Measurements from ENCODE around the gene ISYNA1. TPM values are rescaled to one million over a fixed set of nuclear protein-coding genes. Genes with fewer than 3 reads are reported as not detected.

Gene ISYNA1
- total and polyA plus RNA-seq, 2 of the 8 experiments (the other 6 are each of a cell fraction or from before 2014, with no cell fraction given) = 207 to 264 TPM

DNA sequence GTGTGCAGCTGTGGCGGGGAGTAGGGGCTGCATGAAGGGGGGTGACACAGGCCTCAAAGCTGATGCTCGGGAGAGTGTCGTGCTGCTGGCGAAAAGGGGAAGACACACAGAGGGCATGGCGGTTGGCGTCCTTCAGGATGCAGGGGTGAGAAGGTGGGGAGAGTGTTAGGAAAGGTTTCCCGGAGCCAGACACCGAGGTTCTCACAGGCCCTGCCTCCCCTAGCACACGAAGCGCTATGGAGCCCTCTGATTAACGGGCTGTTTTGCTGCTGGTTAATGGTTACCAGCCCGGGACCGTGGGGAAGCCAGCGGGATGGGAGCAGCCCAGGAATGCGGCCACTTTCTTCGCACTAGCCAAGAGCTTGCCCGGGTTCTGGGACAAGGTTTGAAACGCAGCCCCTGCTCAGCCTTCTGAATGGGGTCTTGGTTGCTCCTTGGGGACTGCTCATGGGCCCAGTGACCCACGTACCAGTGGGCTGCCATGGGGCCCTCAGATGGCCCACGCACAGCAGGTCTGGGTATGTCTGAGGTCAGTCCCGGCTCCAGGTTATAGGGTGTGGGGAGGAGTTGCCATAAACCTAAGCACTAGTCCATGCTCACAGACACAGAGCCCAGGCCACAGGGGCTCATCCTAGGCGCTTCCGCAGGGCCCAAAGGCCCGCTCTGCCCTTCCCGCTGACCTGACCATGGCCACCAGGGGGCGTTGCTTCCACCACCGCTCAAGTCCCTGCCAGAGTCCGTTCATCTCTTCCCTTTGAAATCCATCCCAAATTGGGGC lies 31.3 kb upstream of the ISYNA1 start:
- DNase-seq (ENCODE audit: low read depth in 1 of 2, low spot score in 2 of 2) = peak; percentile 53 to 95
- TF ChIP-seq SIN3A (conservative IDR thresholded peaks at IDR 0.05 in 1 of 2, IDR thresholded peaks at IDR 0.05 in 1 of 2; ENCODE audit: low read depth in 1 of 2, low read length in 2 of 2) (0 out of 4 replicates have a peak, but pooled peaks of 1 of the 2 experiments have one; percentile 40), GABPA (IDR thresholded peaks at IDR 0.05; ENCODE audit: borderline replicate concordance, insufficient read depth, low read length) (peak; percentile 82; the same call in 1 of the 2 replicates), CREB1 (IDR thresholded peaks at IDR 0.05) (0 out of 2 replicates have a peak, but pooled peaks have one; percentile 22), CEBPB (IDR thresholded peaks at IDR 0.05; ENCODE audit: low read depth, low read length) (no peak), RAD21 (IDR thresholded peaks at IDR 0.05 in 1 of 2, conservative IDR thresholded peaks at IDR 0.05 in 1 of 2; ENCODE audit: low read depth in 2 of 2, low read length in 2 of 2) (peak; percentile 49 to 60)
- TF ChIP-seq, protein P1, sequence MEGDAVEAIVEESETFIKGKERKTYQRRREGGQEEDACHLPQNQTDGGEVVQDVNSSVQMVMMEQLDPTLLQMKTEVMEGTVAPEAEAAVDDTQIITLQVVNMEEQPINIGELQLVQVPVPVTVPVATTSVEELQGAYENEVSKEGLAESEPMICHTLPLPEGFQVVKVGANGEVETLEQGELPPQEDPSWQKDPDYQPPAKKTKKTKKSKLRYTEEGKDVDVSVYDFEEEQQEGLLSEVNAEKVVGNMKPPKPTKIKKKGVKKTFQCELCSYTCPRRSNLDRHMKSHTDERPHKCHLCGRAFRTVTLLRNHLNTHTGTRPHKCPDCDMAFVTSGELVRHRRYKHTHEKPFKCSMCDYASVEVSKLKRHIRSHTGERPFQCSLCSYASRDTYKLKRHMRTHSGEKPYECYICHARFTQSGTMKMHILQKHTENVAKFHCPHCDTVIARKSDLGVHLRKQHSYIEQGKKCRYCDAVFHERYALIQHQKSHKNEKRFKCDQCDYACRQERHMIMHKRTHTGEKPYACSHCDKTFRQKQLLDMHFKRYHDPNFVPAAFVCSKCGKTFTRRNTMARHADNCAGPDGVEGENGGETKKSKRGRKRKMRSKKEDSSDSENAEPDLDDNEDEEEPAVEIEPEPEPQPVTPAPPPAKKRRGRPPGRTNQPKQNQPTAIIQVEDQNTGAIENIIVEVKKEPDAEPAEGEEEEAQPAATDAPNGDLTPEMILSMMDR (IDR thresholded peaks at IDR 0.05; ENCODE audit: control extremely low read depth in 1 of 3, insufficient read depth in 1 of 3, low read depth in 1 of 3, low read length in 3 of 3) = peak; percentile 92 to 96 (median 95)
- no peak overlapping the region for H2AFZ ChIP-seq (ENCODE audit: low read length)
- ChIA-PET POLR2A (ENCODE audit: partially characterized antibody) (interaction anchor here (0.6 to 1.5 kb wide), 4 partner anchors 29 to 581 kb away, joined by 3 to 6 read pairs (median 4); no protein-coding TSS in a partner anchor), CTCF (ENCODE audit: partially characterized antibody) (interaction anchor here (0.6 to 11.1 kb wide), 54 partner anchors 9 to 667 kb away, joined by 3 to 213 read pairs (median 4); partner anchors contain the start of genes ELL, REX1BD and TMEM59L)
- no peak overlapping the region; the same call in 1 of the 2 replicates for H3K18ac ChIP-seq (ENCODE audit: extremely low read depth, low read length)
- H3K14ac ChIP-seq (ENCODE audit: insufficient read length) = no peak overlapping the region
- peak overlapping the region; percentile 50; the same call in 1 of the 2 replicates for H2BK12ac ChIP-seq (ENCODE audit: low read depth, low read length)
- WGBS, 2 experiments (ENCODE audit: extremely low coverage in 1 of 2, insufficient coverage in 1 of 2, insufficient read length in 1 of 2, insufficient replicate concordance in 2 of 2, low coverage in 1 of 2, low lambda C conversion rate in 2 of 2, missing lambda C conversion rate in 1 of 2) = 74% methylated on average over 28 of the region's 28 CpGs; no CpG with 5 or more reads in 1 of the 2 experiments
- H4K20me1 ChIP-seq (replicated peaks in 1 of 2; ENCODE audit: control insufficient read depth in 1 of 2, insufficient read depth in 2 of 2, low read length in 2 of 2) = peaks cover 13 to 19% of the 10 kb centered on the region in 2 experiments
- H4K91ac ChIP-seq (replicated peaks; ENCODE audit: insufficient read length, low read length) = no peak overlapping the region
- no peaks in the 10 kb centered on the region for H3K36me3 ChIP-seq (ENCODE audit: control insufficient read depth in 2 of 4, insufficient read depth in 4 of 4, low read length in 3 of 4)
- FAIRE-seq = peak; percentile 39
- no peak overlapping the region for H2BK15ac ChIP-seq (ENCODE audit: low read length)
- no peak overlapping the region for H3K4ac ChIP-seq (replicated peaks; ENCODE audit: insufficient read length, low read depth, low read length)
- no peaks in the 10 kb centered on the region for H3K9me3 ChIP-seq (ENCODE audit: insufficient read depth in 2 of 2, low read depth in 1 of 2, low read length in 1 of 2)
- peaks cover 8% of the 10 kb centered on the region; the same call in 1 of the 2 replicates for H3K23me2 ChIP-seq (ENCODE audit: low read depth, low read length)
- no peak overlapping the region for H2BK120ac ChIP-seq (replicated peaks; ENCODE audit: low read depth, low read length)
- peak overlapping the region; percentile 27 for H3K27ac ChIP-seq (ENCODE audit: low read depth, low read length)
- H3K4me2 ChIP-seq (ENCODE audit: insufficient read depth in 1 of 2, low read depth in 2 of 2, low read length in 2 of 2) = no peak overlapping the region
- H3K4me3 ChIP-seq (ENCODE audit: extremely low read depth in 1 of 4, insufficient read depth in 2 of 4, low read depth in 3 of 4, low read length in 4 of 4) = no peak overlapping the region
- H3K79me2 ChIP-seq (ENCODE audit: control insufficient read depth in 1 of 2, insufficient read depth in 2 of 2, low read length in 2 of 2) = no peaks in the 10 kb centered on the region
- no peak overlapping the region for H2AK5ac ChIP-seq (ENCODE audit: low read depth, low read length)
- no peak overlapping the region for H2BK5ac ChIP-seq (ENCODE audit: low read depth, low read length)
- H4K8ac ChIP-seq (ENCODE audit: extremely low read depth, insufficient read depth, low read length) = peak overlapping the region; percentile 3
- no peak overlapping the region for H4K5ac ChIP-seq (ENCODE audit: insufficient read length, low read depth, low read length)
- no peak overlapping the region for H3K56ac ChIP-seq (replicated peaks; ENCODE audit: insufficient read length, low read depth, low read length)
- H3K9ac ChIP-seq (replicated peaks in 1 of 4; ENCODE audit: extremely low read depth in 1 of 4, low read depth in 3 of 4, low read length in 3 of 4) = no peak overlapping the region
- no peaks in the 10 kb centered on the region for H3K27me3 ChIP-seq (replicated peaks in 1 of 4; ENCODE audit: control insufficient read depth in 3 of 4, extremely low read depth in 1 of 4, insufficient read depth in 3 of 4, low read length in 3 of 4)
- peaks cover 0 to 1% (median 0%) of the 10 kb centered on the region in 4 experiments; a peak in 2 of 7 replicates for H3K4me1 ChIP-seq (replicated peaks in 1 of 4; ENCODE audit: control insufficient read depth in 3 of 4, insufficient read depth in 4 of 4, low read length in 3 of 4)
- peaks cover 11% of the 10 kb centered on the region for H3K79me1 ChIP-seq (ENCODE audit: low read depth, low read length)
- no peak overlapping the region for H2BK20ac ChIP-seq (ENCODE audit: low read length)
- no peak overlapping the region for H3K23ac ChIP-seq (ENCODE audit: insufficient read length)
